ENCODE results near the gene GOLGA8B.
"Not testable (repeated sequence)": the region's sequence is repeated elsewhere in the genome, so short reads cannot be mapped to it uniquely, and the experiment has no call there.

GOLGA8B gene

GRCh38 chr15:34582461-34583371 is 735 bp downstream of the GOLGA8B start:
- peak overlapping the region; percentile 80 for H2AFZ ChIP-seq (ENCODE audit: low read length)
- peak overlapping the region; percentile 61; the same call in 1 of the 2 replicates for H3K27ac ChIP-seq (ENCODE audit: low read length)
- no peaks in the 10 kb centered on the region for H3K36me3 ChIP-seq (replicated peaks; ENCODE audit: insufficient read depth, low read length)
- peak; percentile 67 for DNase-seq
- peaks cover 53% of the 10 kb centered on the region for H3K79me2 ChIP-seq (ENCODE audit: low read length)
- H3K4me1 ChIP-seq (ENCODE audit: low read length), result peaks cover 9% of the 10 kb centered on the region; the same call in 1 of the 2 replicates
- no peaks in the 10 kb centered on the region for H4K20me1 ChIP-seq (ENCODE audit: insufficient read depth, low read length)
- H3F3A ChIP-seq (ENCODE audit: insufficient read depth, low read length), result peaks cover 3% of the 10 kb centered on the region; the same call in 1 of the 2 replicates
- H3K27me3 ChIP-seq (replicated peaks; ENCODE audit: insufficient read depth, low read length), result no peaks in the 10 kb centered on the region
- H3K9me2 ChIP-seq (replicated peaks; ENCODE audit: insufficient read depth, low read length), result no peaks in the 10 kb centered on the region
- no peaks in the 10 kb centered on the region for H3K9me3 ChIP-seq (replicated peaks; ENCODE audit: insufficient read depth, low read length)
- TF ChIP-seq CTCF (IDR thresholded peaks at IDR 0.05; ENCODE audit: low read length) (no peak), EZH2phosphoT487 (IDR thresholded peaks at IDR 0.05; ENCODE audit: low read length) (no peak), EZH2 (optimal IDR thresholded peaks at IDR 0.05; ENCODE audit: low read depth, low read length) (no peak)
- peak overlapping the region; percentile 82 for H3K4me3 ChIP-seq (ENCODE audit: low read length)
- H3K9ac ChIP-seq (ENCODE audit: low read length), result peak overlapping the region; percentile 82
- H3K4me2 ChIP-seq (ENCODE audit: low read depth, low read length), result peak overlapping the region; percentile 94

- Histone ChIP-seq H3K79me2 (ENCODE audit: low read length) (peaks cover 61% of the 10 kb centered on the region), H3K9ac (ENCODE audit: low read length) (peak overlapping the region; percentile 82), H2AFZ (ENCODE audit: low read length) (peak overlapping the region; percentile 80; the same call in 1 of the 2 replicates), H3K4me3 (ENCODE audit: low read length) (peak overlapping the region; percentile 82), H3K27ac (ENCODE audit: low read length) (peak overlapping the region; percentile 61; the same call in 1 of the 2 replicates), H3K4me2 (ENCODE audit: low read depth, low read length) (peak overlapping the region; percentile 94)
- H3K36me3 ChIP-seq (replicated peaks; ENCODE audit: insufficient read depth, low read length); H3K9me2 ChIP-seq (replicated peaks; ENCODE audit: insufficient read depth, low read length); H4K20me1 ChIP-seq (ENCODE audit: insufficient read depth, low read length); H3F3A ChIP-seq (ENCODE audit: insufficient read depth, low read length); DNase-seq; H3K4me1 ChIP-seq (ENCODE audit: low read length); H3K9me3 ChIP-seq (replicated peaks; ENCODE audit: insufficient read depth, low read length); H3K27me3 ChIP-seq (replicated peaks; ENCODE audit: insufficient read depth, low read length): not testable (repeated sequence)
These were observed 1.6 kb downstream of the GOLGA8B start for GRCh38 chr15:34581687-34582460.

- H3F3A ChIP-seq (ENCODE audit: insufficient read depth, low read length), result peaks cover 3% of the 10 kb centered on the region; the same call in 1 of the 2 replicates
- no peak overlapping the region for H2AFZ ChIP-seq (ENCODE audit: low read length)
- no peaks in the 10 kb centered on the region for H3K27me3 ChIP-seq (replicated peaks; ENCODE audit: insufficient read depth, low read length)
- H3K9ac ChIP-seq (ENCODE audit: low read length), result no peak overlapping the region
- H3K36me3 ChIP-seq (replicated peaks; ENCODE audit: insufficient read depth, low read length), result no peaks in the 10 kb centered on the region
- no peaks in the 10 kb centered on the region for H4K20me1 ChIP-seq (ENCODE audit: insufficient read depth, low read length)
- DNase-seq, result no peak
- H3K27ac ChIP-seq (ENCODE audit: low read length), result no peak overlapping the region
- H3K9me2 ChIP-seq (replicated peaks; ENCODE audit: insufficient read depth, low read length), result no peaks in the 10 kb centered on the region
- peaks cover 68% of the 10 kb centered on the region for H3K79me2 ChIP-seq (ENCODE audit: low read length)
- H3K9me3 ChIP-seq (replicated peaks; ENCODE audit: insufficient read depth, low read length), result no peaks in the 10 kb centered on the region
- TF ChIP-seq CTCF (IDR thresholded peaks at IDR 0.05; ENCODE audit: low read length), result no peak
- no peak for TF ChIP-seq EZH2 (optimal IDR thresholded peaks at IDR 0.05; ENCODE audit: low read depth, low read length)
- no peak for TF ChIP-seq EZH2phosphoT487 (IDR thresholded peaks at IDR 0.05; ENCODE audit: low read length)
- peaks cover 9% of the 10 kb centered on the region; the same call in 1 of the 2 replicates for H3K4me1 ChIP-seq (ENCODE audit: low read length)
- no peak overlapping the region for H3K4me3 ChIP-seq (ENCODE audit: low read length)
- no peak overlapping the region for H3K4me2 ChIP-seq (ENCODE audit: low read depth, low read length)
These were observed 2.4 kb downstream of the GOLGA8B start for GRCh38 chr15:34581043-34581365.

- peaks cover 74% of the 10 kb centered on the region for H3K79me2 ChIP-seq (ENCODE audit: low read length)
These were observed 3.0 kb downstream of the GOLGA8B start for GRCh38 chr15:34580251-34581042.

More at GRCh38 chr15:34580251-34581042, 3.0 kb downstream of the GOLGA8B start:
- not testable (repeated sequence) for H3K4me2 ChIP-seq (ENCODE audit: low read depth, low read length); DNase-seq; H3K9me3 ChIP-seq (replicated peaks; ENCODE audit: insufficient read depth, low read length); H3K9ac ChIP-seq (ENCODE audit: low read length); H3K27ac ChIP-seq (ENCODE audit: low read length); H2AFZ ChIP-seq (ENCODE audit: low read length); H4K20me1 ChIP-seq (ENCODE audit: insufficient read depth, low read length); H3K36me3 ChIP-seq (replicated peaks; ENCODE audit: insufficient read depth, low read length); H3K27me3 ChIP-seq (replicated peaks; ENCODE audit: insufficient read depth, low read length); H3K9me2 ChIP-seq (replicated peaks; ENCODE audit: insufficient read depth, low read length); H3K4me3 ChIP-seq (ENCODE audit: low read length); H3F3A ChIP-seq (ENCODE audit: insufficient read depth, low read length); H3K4me1 ChIP-seq (ENCODE audit: low read length)

Data from MM.1S (cell line).